NCI-H146 treated with DMSO at 0.1 percent for 48 hours (cell line): Measurements from ENCODE around the gene NRL.

Experiments used
- DNase-seq: peaks from one replicate; lab custom pipeline; 2025; ENCODE audit not compliant: unreplicated experiment; lab: John Stamatoyannopoulos, UW

NRL gene

GRCh38 chr14:24114532-24115421 lies at the start of gene NRL, which contains the start of gene DCAF11:
TSS of gene NRL (minus strand) at chr14:24114949. CDS start at chr14:24082848, 32,101 bp downstream.
TSS of gene DCAF11 (plus strand) at chr14:24114777. CDS start at chr14:24115595, 818 bp downstream.
- peak; percentile 98 for DNase-seq

- no peak for DNase-seq
These were observed 47.3 kb upstream of the NRL start for GRCh38 chr14:24162093-24162492.

- DNase-seq = peak; percentile 92
These were observed 46.4 kb upstream of the NRL start, which contains the start of gene IRF9 for GRCh38 chr14:24160850-24161804. TSS of gene IRF9 (plus strand) at chr14:24161265. CDS start at chr14:24162145, 880 bp downstream.

GRCh38 chr14:24160499-24160849 lies 45.7 kb upstream of the NRL start:
- no peak for DNase-seq

- DNase-seq = no peak
These were observed 45.2 kb upstream of the NRL start for GRCh38 chr14:24159777-24160498.

GRCh38 chr14:24157331-24157730 lies 42.6 kb upstream of the NRL start:
- no peak for DNase-seq

GRCh38 chr14:24156840-24157239 lies 42.1 kb upstream of the NRL start:
- no peak for DNase-seq

GRCh38 chr14:24155100-24155499 lies 40.4 kb upstream of the NRL start:
- no peak for DNase-seq

GRCh38 chr14:24151404-24152080 lies 36.8 kb upstream of the NRL start:
- DNase-seq = no peak

- DNase-seq = no peak
These were observed 36.2 kb upstream of the NRL start for GRCh38 chr14:24150993-24151392.

GRCh38 chr14:24150567-24150966 lies 35.8 kb upstream of the NRL start:
- no peak for DNase-seq

- no peak for DNase-seq
These were observed 35.3 kb upstream of the NRL start for GRCh38 chr14:24150061-24150460.

GRCh38 chr14:24149302-24149969 lies 34.7 kb upstream of the NRL start:
- no peak for DNase-seq

- DNase-seq = no peak
These were observed 33.1 kb upstream of the NRL start for GRCh38 chr14:24147761-24148428.

GRCh38 chr14:24146978-24147760 lies 32.4 kb upstream of the NRL start, which contains the start of gene RNF31:
TSS of gene RNF31 (plus strand) at chr14:24147498. CDS start at chr14:24147699, 201 bp downstream.
- DNase-seq = peak; percentile 97

GRCh38 chr14:24146453-24146977 lies 31.8 kb upstream of the NRL start, which contains the start of gene PSME2:
TSS of gene PSME2 (minus strand) at chr14:24146610. CDS start at chr14:24146581, 29 bp downstream.
- DNase-seq = peak; percentile 94

- DNase-seq = no peak
These were observed 31.1 kb upstream of the NRL start for GRCh38 chr14:24145690-24146452.
